ENCODE data around the gene FAM107A.

Gene FAM107A

GRCh38 chr3:58564456-58565160, 12.6 kb downstream of the FAM107A start:
- no peak overlapping the region for H3K9ac ChIP-seq
- H3K36me3 ChIP-seq (ENCODE audit: control insufficient read depth, insufficient read depth, low read length), result no peaks in the 10 kb centered on the region
- no peak overlapping the region for H3K4me3 ChIP-seq (ENCODE audit: low read depth, low read length)

GRCh38 chr3:58564054-58564453, 13.1 kb downstream of the FAM107A start:
- no peak overlapping the region for H3K9ac ChIP-seq
- no peak for TF ChIP-seq CTCF (IDR thresholded peaks at IDR 0.05)
- no peaks in the 10 kb centered on the region for H3K4me1 ChIP-seq
- no peak overlapping the region for H2AFZ ChIP-seq
- H3K27me3 ChIP-seq (ENCODE audit: control insufficient read depth, insufficient read depth, low read length), result no peaks in the 10 kb centered on the region
- H3K4me2 ChIP-seq (ENCODE audit: low read length), result no peak overlapping the region
- no peaks in the 10 kb centered on the region for H3K36me3 ChIP-seq (ENCODE audit: control insufficient read depth, insufficient read depth, low read length)
- H3K27ac ChIP-seq, result no peak overlapping the region
- no peak overlapping the region for H3K4me3 ChIP-seq (ENCODE audit: low read depth, low read length)
- no peaks in the 10 kb centered on the region for H3K79me2 ChIP-seq
- no peaks in the 10 kb centered on the region for H3K9me3 ChIP-seq (ENCODE audit: control insufficient read depth, low read length)

More at GRCh38 chr3:58564456-58565160, 12.6 kb downstream of the FAM107A start:
- Histone ChIP-seq H2AFZ (no peak overlapping the region), H3K27ac (no peak overlapping the region), H3K79me2 (no peaks in the 10 kb centered on the region), H3K27me3 (ENCODE audit: control insufficient read depth, insufficient read depth, low read length) (no peaks in the 10 kb centered on the region), H3K4me1 (no peaks in the 10 kb centered on the region), H3K4me2 (ENCODE audit: low read length) (no peak overlapping the region), H3K9me3 (ENCODE audit: control insufficient read depth, low read length) (no peaks in the 10 kb centered on the region)
- no peak for TF ChIP-seq CTCF (IDR thresholded peaks at IDR 0.05)

GRCh38 chr3:58563386-58564035, 13.7 kb downstream of the FAM107A start:
- no peak overlapping the region for H3K4me2 ChIP-seq (ENCODE audit: low read length)
- H2AFZ ChIP-seq, result no peak overlapping the region
- no peak overlapping the region for H3K4me3 ChIP-seq (ENCODE audit: low read depth, low read length)
- no peak for TF ChIP-seq CTCF (IDR thresholded peaks at IDR 0.05)
- no peaks in the 10 kb centered on the region for H3K79me2 ChIP-seq
- H3K27me3 ChIP-seq (ENCODE audit: control insufficient read depth, insufficient read depth, low read length), result no peaks in the 10 kb centered on the region
- no peaks in the 10 kb centered on the region for H3K9me3 ChIP-seq (ENCODE audit: control insufficient read depth, low read length)
- H3K36me3 ChIP-seq (ENCODE audit: control insufficient read depth, insufficient read depth, low read length), result no peaks in the 10 kb centered on the region
- H3K4me1 ChIP-seq, result no peaks in the 10 kb centered on the region
- no peak overlapping the region for H3K27ac ChIP-seq
- no peak overlapping the region for H3K9ac ChIP-seq

- Histone ChIP-seq H3K9me3 (ENCODE audit: control insufficient read depth, low read length) (no peaks in the 10 kb centered on the region), H3K79me2 (no peaks in the 10 kb centered on the region), H3K4me3 (ENCODE audit: low read depth, low read length) (no peak overlapping the region), H3K9ac (no peak overlapping the region), H3K27ac (no peak overlapping the region), H2AFZ (no peak overlapping the region), H3K4me1 (no peaks in the 10 kb centered on the region), H3K4me2 (ENCODE audit: low read length) (no peak overlapping the region), H3K36me3 (ENCODE audit: control insufficient read depth, insufficient read depth, low read length) (no peaks in the 10 kb centered on the region), H3K27me3 (ENCODE audit: control insufficient read depth, insufficient read depth, low read length) (no peaks in the 10 kb centered on the region)
- no peak for TF ChIP-seq CTCF (IDR thresholded peaks at IDR 0.05)
Measured at GRCh38 chr3:58562498-58562897, 14.7 kb downstream of the FAM107A start.

All from parathyroid adenoma (tissue), 2 donors.